Measurements from ENCODE around the gene NCBP1.

DNA sequence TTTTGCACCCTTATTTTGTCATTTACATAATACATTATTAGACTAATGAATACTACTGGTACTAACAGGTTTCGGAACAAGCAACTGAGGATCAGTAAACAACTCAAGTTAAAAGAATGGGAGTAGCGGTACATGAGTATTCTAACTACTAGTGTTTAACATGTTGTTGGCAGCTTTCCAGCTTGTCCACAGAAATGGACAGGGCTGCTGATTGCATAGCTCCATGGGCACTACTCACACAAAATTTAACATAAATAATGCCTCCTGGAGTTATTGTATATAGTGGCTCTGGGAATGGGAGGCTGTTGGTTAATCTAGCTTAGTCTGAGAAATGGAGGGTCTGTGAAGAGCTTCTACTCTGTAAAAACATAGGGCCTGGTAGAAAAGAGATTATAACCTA lies 6.7 kb downstream of the NCBP1 start:
- no peak for TF ChIP-seq POLR2AphosphoS5 (IDR thresholded peaks at IDR 0.05; ENCODE audit: low read depth, low read length)
- TF ChIP-seq, protein P1, sequence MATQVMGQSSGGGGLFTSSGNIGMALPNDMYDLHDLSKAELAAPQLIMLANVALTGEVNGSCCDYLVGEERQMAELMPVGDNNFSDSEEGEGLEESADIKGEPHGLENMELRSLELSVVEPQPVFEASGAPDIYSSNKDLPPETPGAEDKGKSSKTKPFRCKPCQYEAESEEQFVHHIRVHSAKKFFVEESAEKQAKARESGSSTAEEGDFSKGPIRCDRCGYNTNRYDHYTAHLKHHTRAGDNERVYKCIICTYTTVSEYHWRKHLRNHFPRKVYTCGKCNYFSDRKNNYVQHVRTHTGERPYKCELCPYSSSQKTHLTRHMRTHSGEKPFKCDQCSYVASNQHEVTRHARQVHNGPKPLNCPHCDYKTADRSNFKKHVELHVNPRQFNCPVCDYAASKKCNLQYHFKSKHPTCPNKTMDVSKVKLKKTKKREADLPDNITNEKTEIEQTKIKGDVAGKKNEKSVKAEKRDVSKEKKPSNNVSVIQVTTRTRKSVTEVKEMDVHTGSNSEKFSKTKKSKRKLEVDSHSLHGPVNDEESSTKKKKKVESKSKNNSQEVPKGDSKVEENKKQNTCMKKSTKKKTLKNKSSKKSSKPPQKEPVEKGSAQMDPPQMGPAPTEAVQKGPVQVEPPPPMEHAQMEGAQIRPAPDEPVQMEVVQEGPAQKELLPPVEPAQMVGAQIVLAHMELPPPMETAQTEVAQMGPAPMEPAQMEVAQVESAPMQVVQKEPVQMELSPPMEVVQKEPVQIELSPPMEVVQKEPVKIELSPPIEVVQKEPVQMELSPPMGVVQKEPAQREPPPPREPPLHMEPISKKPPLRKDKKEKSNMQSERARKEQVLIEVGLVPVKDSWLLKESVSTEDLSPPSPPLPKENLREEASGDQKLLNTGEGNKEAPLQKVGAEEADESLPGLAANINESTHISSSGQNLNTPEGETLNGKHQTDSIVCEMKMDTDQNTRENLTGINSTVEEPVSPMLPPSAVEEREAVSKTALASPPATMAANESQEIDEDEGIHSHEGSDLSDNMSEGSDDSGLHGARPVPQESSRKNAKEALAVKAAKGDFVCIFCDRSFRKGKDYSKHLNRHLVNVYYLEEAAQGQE (IDR thresholded peaks at IDR 0.05; ENCODE audit: insufficient read depth in 1 of 2, low read depth in 2 of 2, low read length in 2 of 2), result no peak
- TF ChIP-seq TAF1 (IDR thresholded peaks at IDR 0.05; ENCODE audit: borderline replicate concordance, insufficient read depth, low read length), result no peak
